CD14-positive monocyte (primary cell): Measurements from ENCODE around the gene MAU2. TPM values are rescaled to one million over a fixed set of nuclear protein-coding genes. Genes with fewer than 3 reads are reported as not detected.

Experiments
- DNase-seq, 3 donors: peaks; one replicate each; pipeline ENCODE4 v3.0.0-alpha.2; 2011 to 2022
- H2AFZ ChIP-seq: 2 replicates; pipeline ENCODE4 v1.6.0; 2012; ENCODE audit warnings: mild to moderate bottlenecking, low read depth, low read length, inconsistent platforms; ENCODE audit not compliant: insufficient read depth, poor library complexity, severe bottlenecking
- H3K27ac ChIP-seq, 2 donors: 1 replicate in 1 of 2; 2 replicates in 1 of 2; pipeline ENCODE4 v1.5.1; 2012 to 2013; ENCODE audit warnings: low read length in 2 of 2, control low read depth in 1 of 2, inconsistent platforms in 1 of 2, low read depth in 1 of 2, mild to moderate bottlenecking in 1 of 2
- H3K27me3 ChIP-seq, 2 donors: one replicate each; pipeline versions ENCODE4 v1.6.0 to v1.6.1; 2011 to 2013; ENCODE audit warnings: low read length in 2 of 2; ENCODE audit not compliant: control insufficient read depth in 2 of 2, insufficient read depth in 2 of 2
- H3K36me3 ChIP-seq, 2 donors: replicated peaks in 1 of 2; 1 replicate in 1 of 2; 2 replicates in 1 of 2; pipeline versions ENCODE4 v1.5.1 to v1.6.1; 2012 to 2013; ENCODE audit warnings: low read length in 2 of 2, control low read depth in 1 of 2, inconsistent platforms in 1 of 2, mild to moderate bottlenecking in 1 of 2; ENCODE audit not compliant: insufficient read depth in 2 of 2, control insufficient read depth in 1 of 2
- H3K4me1 ChIP-seq, 2 donors: 1 replicate in 1 of 2; 2 replicates in 1 of 2; pipeline versions ENCODE4 v1.5.1 to v1.6.1; 2012 to 2013; ENCODE audit warnings: low read length in 2 of 2, control low read depth in 1 of 2, inconsistent platforms in 1 of 2, mild to moderate bottlenecking in 1 of 2, moderate library complexity in 1 of 2; ENCODE audit not compliant: insufficient read depth in 2 of 2, control insufficient read depth in 1 of 2
- H3K4me2 ChIP-seq: replicated peaks from 2 replicates; pipeline ENCODE3; 2012; ENCODE audit warnings: low read length, moderate library complexity, mild to moderate bottlenecking; ENCODE audit not compliant: poor library complexity, severe bottlenecking; ENCODE audit errors: extremely low read depth
- H3K4me3 ChIP-seq, 3 experiments: fragments of 200-600 bp in 1 of 3; sonication (generic) in 1 of 3; replicated peaks in 1 of 3; 1 replicate in 2 of 3; 2 replicates in 1 of 3; pipeline ENCODE4 v1.5.1; 2011 to 2013; ENCODE audit warnings: low read length in 3 of 3, mild to moderate bottlenecking in 3 of 3, control low read depth in 2 of 3, low read depth in 2 of 3, inconsistent platforms in 1 of 3, moderate library complexity in 1 of 3
- H3K79me2 ChIP-seq: 2 replicates; pipeline ENCODE4 v1.6.0; 2012; ENCODE audit warnings: mild to moderate bottlenecking, control low read depth, inconsistent platforms, low read length, moderate library complexity; ENCODE audit not compliant: insufficient read depth
- H3K9ac ChIP-seq: 2 replicates; pipeline ENCODE4 v1.6.0; 2017; ENCODE audit warnings: low read length, mild to moderate bottlenecking; ENCODE audit not compliant: insufficient read depth, poor library complexity, severe bottlenecking
- H3K9me3 ChIP-seq, 2 donors: replicated peaks in 1 of 2; 1 replicate in 1 of 2; 2 replicates in 1 of 2; pipeline versions ENCODE4 v1.5.1 to v1.6.1; 2012 to 2013; ENCODE audit warnings: low read length in 2 of 2, control low read depth in 1 of 2; ENCODE audit not compliant: control insufficient read depth in 1 of 2, insufficient read depth in 1 of 2
- H4K20me1 ChIP-seq: 2 replicates; pipeline ENCODE4 v1.6.0; 2012; ENCODE audit warnings: mild to moderate bottlenecking, low read length, control low read depth, moderate library complexity; ENCODE audit not compliant: insufficient read depth
- H3K27ac Mint-ChIP-seq, 7 donors: one replicate each; pipeline ENCODE4 v1.8.0; 2020; ENCODE audit warnings: mild to moderate bottlenecking in 7 of 7, mixed read lengths in 7 of 7, moderate library complexity in 6 of 7, inconsistent platforms in 2 of 7
- H3K27me3 Mint-ChIP-seq, 3 donors: one replicate each; pipeline ENCODE4 v1.8.0; 2021 to 2022; ENCODE audit warnings: low read depth in 3 of 3, mild to moderate bottlenecking in 3 of 3, mixed read lengths in 3 of 3, moderate library complexity in 3 of 3, inconsistent platforms in 1 of 3
- H3K36me3 Mint-ChIP-seq, 2 donors: one replicate each; pipeline ENCODE4 v1.8.0; 2020; ENCODE audit warnings: mixed read lengths in 2 of 2, inconsistent platforms in 1 of 2, mild to moderate bottlenecking in 1 of 2
- H3K4me1 Mint-ChIP-seq: one replicate; pipeline ENCODE4 v1.8.0; 2020; ENCODE audit warnings: mild to moderate bottlenecking, mixed read lengths
- H3K4me3 Mint-ChIP-seq, 2 donors: one replicate each; pipeline ENCODE4 v1.8.0; 2020; ENCODE audit warnings: mild to moderate bottlenecking in 2 of 2, mixed read lengths in 2 of 2, moderate library complexity in 1 of 2
- H3K9me3 Mint-ChIP-seq, 7 donors: one replicate each; pipeline ENCODE4 v1.8.0; 2020 to 2022; ENCODE audit warnings: mixed read lengths in 7 of 7, mild to moderate bottlenecking in 6 of 7, moderate library complexity in 6 of 7, inconsistent platforms in 2 of 7
- CTCF ChIP-seq: fragments of 200-600 bp; IDR thresholded peaks from one replicate; pipeline ENCODE4 v1.8.0; 2022; ENCODE audit warnings: antibody characterized with exemption, mild to moderate bottlenecking
- WGBS: methylation state at CpG from one replicate; pipeline ENCODE4 v1.1.5; 2013; ENCODE audit warnings: missing lambda C conversion rate; ENCODE audit not compliant: insufficient coverage; 5-methylcytosine and 5-hydroxymethylcytosine counted together
- intact Hi-C, 2 donors: fragments of 100-400 bp; cut with micrococcal nuclease; formaldehyde crosslinking; loops; one replicate each; pipeline versions ENCODE4 v1.15.0 to v1.15.1; 2023
- polyA plus RNA-seq, 3 donors: library from polyadenylated mRNA; depleted of rRNA in 1 of 3; unstranded in 2 of 3; stranded (reverse) in 1 of 3; fragments of 300-500 nt in 2 of 3; fragments of >200 nt in 1 of 3; fragmentation: Illumina TruSeq in 2 of 3; gene quantifications; 1 replicate in 2 of 3; 2 replicates in 1 of 3; pipeline ENCODE4 v1.2.3, GENCODE V29; 2012 to 2021

MAU2 gene
- polyA plus RNA-seq, 3 donors: 7.4 to 68.4 (median 14.5) TPM

GRCh38 chr19:19276851-19277250 is 43.8 kb upstream of the MAU2 start:
- intact Hi-C loops: no loop called here
- peaks cover 6 to 18% of the 10 kb centered on the region in 2 donors for H3K27me3 ChIP-seq
- H2AFZ ChIP-seq: no peak overlapping the region
- peaks cover 60 to 69% of the 10 kb centered on the region in 2 donors for H3K36me3 ChIP-seq
- no peak for DNase-seq
- H3K9me3 ChIP-seq: no peaks in the 10 kb centered on the region
- H3K9ac ChIP-seq: no peak overlapping the region
- no peak for TF ChIP-seq CTCF
- H3K4me2 ChIP-seq: no peak overlapping the region
- Mint-ChIP-seq H3K27me3 (peaks cover 24 to 32% (median 26%) of the 10 kb centered on the region in 3 donors), H3K27ac (no peak overlapping the region), H3K4me1 (peaks cover 5% of the 10 kb centered on the region), H3K36me3 (peaks cover 54 to 74% of the 10 kb centered on the region in 2 donors), H3K4me3 (no peak overlapping the region), H3K9me3 (peaks cover 0 to 5% (median 0%) of the 10 kb centered on the region in 7 donors)
- no peaks in the 10 kb centered on the region for H3K4me1 ChIP-seq
- no peaks in the 10 kb centered on the region for H4K20me1 ChIP-seq
- 93% methylated on average over 13 of the region's 20 CpGs for WGBS
- no peak overlapping the region for H3K4me3 ChIP-seq
- H3K27ac ChIP-seq: no peak overlapping the region
- H3K79me2 ChIP-seq: no peaks in the 10 kb centered on the region

GRCh38 chr19:19278315-19278714 is 42.3 kb upstream of the MAU2 start:
- Histone ChIP-seq H3K9ac (no peak overlapping the region), H3K9me3 (no peaks in the 10 kb centered on the region), H4K20me1 (no peaks in the 10 kb centered on the region), H3K27me3 (peaks cover 0 to 7% of the 10 kb centered on the region in 2 donors), H3K27ac (no peak overlapping the region), H3K4me2 (no peak overlapping the region), H2AFZ (no peak overlapping the region), H3K36me3 (peaks cover 63 to 84% of the 10 kb centered on the region in 2 donors), H3K4me3 (no peak overlapping the region), H3K79me2 (no peaks in the 10 kb centered on the region), H3K4me1 (no peaks in the 10 kb centered on the region)
- 98% methylated on average over 7 of the region's 7 CpGs for WGBS
- Mint-ChIP-seq H3K27me3 (peaks cover 13 to 17% (median 15%) of the 10 kb centered on the region in 3 donors), H3K4me1 (peaks cover 5% of the 10 kb centered on the region), H3K9me3 (no peaks in the 10 kb centered on the region), H3K36me3 (peaks cover 65 to 87% of the 10 kb centered on the region in 2 donors), H3K4me3 (no peak overlapping the region), H3K27ac (no peak overlapping the region)
- intact Hi-C loops: no loop called here
- no peak for DNase-seq
- TF ChIP-seq CTCF: no peak
